Smooth muscle cell (in vitro differentiated cells): ENCODE data around the gene TMEM213. TPM values are rescaled to one million over a fixed set of nuclear protein-coding genes. Genes with fewer than 3 reads are reported as not detected.

Experiments used
- DNase-seq: peaks from one replicate; lab custom pipeline; 2025; ENCODE audit not compliant: unreplicated experiment; lab: John Stamatoyannopoulos, UW
- H2AFZ ChIP-seq: fragments of 200-600 bp; sonication (generic); 2 replicates; pipeline ENCODE4 v1.6.0; 2016; ENCODE audit warnings: antibody characterized with exemption, low read depth, mild to moderate bottlenecking
- H3F3A ChIP-seq: fragments of 200-600 bp; sonication (generic); 2 replicates; pipeline ENCODE4 v1.6.0; 2017; ENCODE audit warnings: antibody characterized with exemption, low read depth
- H3K27ac ChIP-seq: fragments of 200-600 bp; sonication (generic); 2 replicates; pipeline ENCODE4 v1.5.1; 2016; ENCODE audit warnings: low read depth, mild to moderate bottlenecking
- H3K27me3 ChIP-seq: fragments of 200-600 bp; sonication (generic); 2 replicates; pipeline ENCODE4 v1.6.1; 2016; ENCODE audit warnings: low read depth, mild to moderate bottlenecking
- H3K36me3 ChIP-seq: fragments of 200-600 bp; sonication (generic); 2 replicates; pipeline ENCODE4 v1.5.1; 2016; ENCODE audit warnings: low read depth
- H3K4me1 ChIP-seq: fragments of 200-600 bp; sonication (generic); 2 replicates; pipeline ENCODE4 v1.5.1; 2016; ENCODE audit warnings: low read depth
- H3K4me2 ChIP-seq: fragments of 200-600 bp; sonication (generic); 2 replicates; pipeline ENCODE4 v1.6.0; 2016; ENCODE audit warnings: mild to moderate bottlenecking
- H3K4me3 ChIP-seq: fragments of 200-600 bp; sonication (generic); 2 replicates; pipeline ENCODE4 v1.5.1; 2016; ENCODE audit warnings: mild to moderate bottlenecking
- H3K79me2 ChIP-seq: fragments of 200-600 bp; sonication (generic); 2 replicates; pipeline ENCODE4 v1.6.0; 2016; ENCODE audit warnings: low read depth, mild to moderate bottlenecking
- H3K9ac ChIP-seq: fragments of 200-600 bp; sonication (generic); 2 replicates; pipeline ENCODE4 v1.6.0; 2016; ENCODE audit warnings: low read depth
- H3K9me3 ChIP-seq: fragments of 200-600 bp; sonication (generic); replicated peaks from 2 replicates; pipeline ENCODE4 v1.5.1; 2016; ENCODE audit warnings: low read depth
- H4K20me1 ChIP-seq: fragments of 200-600 bp; sonication (generic); 2 replicates; pipeline ENCODE4 v1.6.0; 2016; ENCODE audit warnings: low read depth
- CTCF ChIP-seq: fragments of 200-600 bp; sonication (generic); IDR thresholded peaks from 2 replicates; pipeline ENCODE4 v1.5.1; 2017; ENCODE audit warnings: borderline replicate concordance, mild to moderate bottlenecking, antibody characterized with exemption; ENCODE audit not compliant: insufficient read depth, poor library complexity, severe bottlenecking
- WGBS: methylation state at CpG from one replicate; pipeline ENCODE4 v1.1.7; 2016; ENCODE audit warnings: low lambda C conversion rate; 5-methylcytosine and 5-hydroxymethylcytosine counted together
- polyA plus RNA-seq: library from polyadenylated mRNA; unstranded; fragments of >200 nt; fragmentation: Nextera tagmentation; extraction: Ambion mirVana; gene quantifications from 2 replicates; pipeline ENCODE4 v1.2.1, GENCODE V29; 2016
- total RNA-seq: library from RNA; depleted of rRNA; stranded (reverse); fragments of >200 nt; gene quantifications from 2 replicates; pipeline ENCODE4 v1.2.3, GENCODE V29; 2014

Gene TMEM213
- total and polyA plus RNA-seq, 2 experiments from 2014 or later, result not detected

GRCh38 chr7:138768241-138768640, 29.6 kb upstream of the TMEM213 start:
- no peak for DNase-seq
- Histone ChIP-seq H3F3A (no peaks in the 10 kb centered on the region), H3K9ac (no peak overlapping the region), H3K36me3 (no peaks in the 10 kb centered on the region), H2AFZ (no peak overlapping the region), H4K20me1 (no peaks in the 10 kb centered on the region), H3K4me2 (no peak overlapping the region), H3K9me3 (no peaks in the 10 kb centered on the region), H3K79me2 (no peaks in the 10 kb centered on the region), H3K27me3 (no peaks in the 10 kb centered on the region), H3K4me3 (no peak overlapping the region), H3K27ac (no peak overlapping the region), H3K4me1 (no peaks in the 10 kb centered on the region)
- WGBS, result 72% methylated on average over 2 of the region's 2 CpGs
- no peak for TF ChIP-seq CTCF

GRCh38 chr7:138770904-138771303, 26.9 kb upstream of the TMEM213 start:
- 92% methylated on average over 8 of the region's 8 CpGs for WGBS
- Histone ChIP-seq H3K36me3 (no peaks in the 10 kb centered on the region), H3F3A (no peaks in the 10 kb centered on the region)

GRCh38 chr7:138773176-138773575, 24.6 kb upstream of the TMEM213 start:
- Histone ChIP-seq H3K4me1 (no peaks in the 10 kb centered on the region), H3K36me3 (no peaks in the 10 kb centered on the region), H2AFZ (no peak overlapping the region), H3K27me3 (peaks cover 5% of the 10 kb centered on the region), H3K4me2 (no peak overlapping the region), H3K4me3 (no peak overlapping the region), H4K20me1 (no peaks in the 10 kb centered on the region), H3K79me2 (no peaks in the 10 kb centered on the region), H3K9ac (no peak overlapping the region), H3K27ac (no peak overlapping the region), H3K9me3 (no peaks in the 10 kb centered on the region), H3F3A (no peaks in the 10 kb centered on the region)
- DNase-seq, result no peak
- WGBS, result 88% methylated on average over 9 of the region's 9 CpGs
- TF ChIP-seq CTCF, result no peak

More at GRCh38 chr7:138770904-138771303, 26.9 kb upstream of the TMEM213 start:
- Histone ChIP-seq H4K20me1 (no peaks in the 10 kb centered on the region), H3K4me2 (no peak overlapping the region), H2AFZ (no peak overlapping the region), H3K79me2 (no peaks in the 10 kb centered on the region), H3K4me1 (no peaks in the 10 kb centered on the region), H3K27ac (no peak overlapping the region), H3K4me3 (no peak overlapping the region), H3K27me3 (peaks cover 5% of the 10 kb centered on the region), H3K9me3 (no peaks in the 10 kb centered on the region), H3K9ac (no peak overlapping the region)
- DNase-seq, result no peak
- no peak for TF ChIP-seq CTCF

GRCh38 chr7:138773817-138774216, 24.0 kb upstream of the TMEM213 start:
- H3K79me2 ChIP-seq, result no peaks in the 10 kb centered on the region

More at GRCh38 chr7:138773817-138774216, 24.0 kb upstream of the TMEM213 start:
- Histone ChIP-seq H3K9ac (no peak overlapping the region), H3K27me3 (peaks cover 5% of the 10 kb centered on the region), H3K4me3 (no peak overlapping the region), H3K4me1 (no peaks in the 10 kb centered on the region), H3K9me3 (no peaks in the 10 kb centered on the region), H3K27ac (no peak overlapping the region), H3F3A (no peaks in the 10 kb centered on the region), H3K36me3 (no peaks in the 10 kb centered on the region), H4K20me1 (no peaks in the 10 kb centered on the region), H3K4me2 (no peak overlapping the region), H2AFZ (no peak overlapping the region)
- TF ChIP-seq CTCF, result no peak
- no peak for DNase-seq
- WGBS, result 25% methylated on average over 11 of the region's 12 CpGs
